K562 (cell line): Measurements from ENCODE around the gene OXLD1. TPM values are rescaled to one million over a fixed set of nuclear protein-coding genes. Genes with fewer than 3 reads are reported as not detected.

Source experiments
- ATF1 ChIP-seq, 2 experiments: fragments of 450-650 bp in 1 of 2; IDR thresholded peaks; 2 replicates each; pipeline ENCODE4 v1.6.1; 2016; ENCODE audit warnings: missing compliant biosample characterization in 1 of 2, missing genetic modification characterization in 1 of 2
- BCL6 ChIP-seq: fragments of 250-450 bp; sonication (Bioruptor Pico); IDR thresholded peaks from 2 replicates; pipeline ENCODE4 v1.4.0; 2020
- ELF2 ChIP-seq: fragments of 250-450 bp; sonication (Bioruptor Pico); IDR thresholded peaks from 2 replicates; pipeline ENCODE4 v1.5.0; 2021; ENCODE audit warnings: mild to moderate bottlenecking
- HDAC1 ChIP-seq, 2 experiments: fragments of 450-650 bp; IDR thresholded peaks; 2 replicates each; pipeline ENCODE4 v1.6.1; 2016 to 2017; ENCODE audit warnings: inconsistent platforms in 1 of 2, mild to moderate bottlenecking in 1 of 2, moderate library complexity in 1 of 2
- NR2C2 ChIP-seq, 2 experiments: fragments of 200-800 bp in 1 of 2; sonication (Bioruptor generic) in 1 of 2; sonication (generic) in 1 of 2; formaldehyde crosslinking in 1 of 2; IDR thresholded peaks; 2 replicates each; pipeline versions ENCODE4 v1.6.1 to v1.8.0; 2016 to 2022; ENCODE audit warnings: mild to moderate bottlenecking in 1 of 2, missing compliant biosample characterization in 1 of 2, missing genetic modification characterization in 1 of 2, missing genetic modification reagents in 1 of 2
- RBM22 ChIP-seq: fragments of 200-400 bp; formaldehyde crosslinking; IDR thresholded peaks from 2 replicates; pipeline ENCODE4 v1.6.1; 2018; ENCODE audit warnings: low read length, low read depth; ENCODE audit not compliant: poor library complexity, severe bottlenecking
- STAT5A ChIP-seq: IDR thresholded peaks from 2 replicates; pipeline ENCODE4 v1.6.1; 2012; ENCODE audit warnings: low read length, inconsistent platforms, borderline replicate concordance
- XRCC3 ChIP-seq: fragments of 450-650 bp; IDR thresholded peaks from 2 replicates; pipeline ENCODE4 v1.6.1; 2017; ENCODE audit warnings: mild to moderate bottlenecking, moderate library complexity
- ZNF12 ChIP-seq: sonication (generic); formaldehyde crosslinking; IDR thresholded peaks from 2 replicates; pipeline ENCODE4 v1.4.0; 2020; ENCODE audit warnings: mild to moderate bottlenecking, missing genetic modification reagents
- ZNF263 ChIP-seq: sonication (generic); formaldehyde crosslinking; IDR thresholded peaks from 2 replicates; pipeline ENCODE4 v1.8.0; 2022; ENCODE audit warnings: mild to moderate bottlenecking, missing genetic modification reagents, borderline replicate concordance
- ZNF282 ChIP-seq: sonication (generic); formaldehyde crosslinking; IDR thresholded peaks from 2 replicates; pipeline ENCODE4 v1.8.1; 2023; ENCODE audit warnings: missing genetic modification reagents
- ZNF699 ChIP-seq: fragments of 250-450 bp; sonication (Bioruptor Pico); IDR thresholded peaks from 2 replicates; pipeline ENCODE4 v1.8.0; 2021; ENCODE audit warnings: mild to moderate bottlenecking, moderate library complexity; ENCODE audit not compliant: insufficient replicate concordance
- ZNF76 ChIP-seq: fragments of 250-450 bp; sonication (Bioruptor Pico); IDR thresholded peaks from 2 replicates; pipeline ENCODE4 v1.4.0; 2020; ENCODE audit warnings: mild to moderate bottlenecking, moderate library complexity, borderline replicate concordance
- ZNF780A ChIP-seq: fragments of 250-450 bp; sonication (Bioruptor Pico); IDR thresholded peaks from 2 replicates; pipeline ENCODE4 v1.5.0; 2021; ENCODE audit warnings: mild to moderate bottlenecking
- polyA plus RNA-seq, 8 experiments: library from polyadenylated mRNA; depleted of rRNA in 4 of 8; stranded (reverse) in 5 of 8; unstranded in 3 of 8; fragments of >200 nt; fragmentation: Nextera tagmentation in 2 of 8; fragmentation: Illumina TruSeq in 1 of 8; extraction: Ambion mirVana in 2 of 8; extraction: Trizol in 1 of 8; gene quantifications; 2 replicates each; pipeline versions ENCODE4 v1.2.1 to v1.2.3, GENCODE V29; 2011 to 2014; ENCODE audit warnings: inconsistent platforms in 1 of 8, missing spikeins in 1 of 8
- total RNA-seq, 7 experiments: library from RNA; depleted of rRNA in 6 of 7; stranded (reverse); fragments of >200 nt in 6 of 7; fragmentation: Illumina TruSeq in 2 of 7; extraction: Trizol in 2 of 7; gene quantifications; 2 replicates each; pipeline versions ENCODE4 v1.2.1 to v1.2.3, GENCODE V29; 2011 to 2021; ENCODE audit warnings: low replicate concordance in 1 of 7
- TF ChIP-seq, protein P1 (sequence below): fragments of 250-450 bp; sonication (Bioruptor Pico); IDR thresholded peaks from 2 replicates; pipeline ENCODE4 v1.5.1; 2021; ENCODE audit warnings: mild to moderate bottlenecking
- TF ChIP-seq, protein P2 (sequence below): sonication (generic); formaldehyde crosslinking; IDR thresholded peaks from 2 replicates; pipeline ENCODE4 v1.8.0; 2022; ENCODE audit warnings: missing genetic modification reagents, mild to moderate bottlenecking, moderate library complexity, borderline replicate concordance
- TF ChIP-seq, protein P3 (sequence below), 2 experiments: fragments of 450-650 bp in 1 of 2; sonication (generic) in 1 of 2; formaldehyde crosslinking; conservative IDR thresholded peaks; 2 replicates each; pipeline versions ENCODE4 v1.4.0 to v1.8.1; 2020 to 2022; ENCODE audit warnings: mild to moderate bottlenecking in 1 of 2, missing genetic modification reagents in 1 of 2
- TF ChIP-seq, protein P4 (sequence below): fragments of 450-650 bp; formaldehyde crosslinking; conservative IDR thresholded peaks from 2 replicates; pipeline ENCODE4 v1.4.0; 2022; ENCODE audit warnings: mild to moderate bottlenecking, missing genetic modification characterization
- TF ChIP-seq, protein P5 (sequence below): sonication (generic); formaldehyde crosslinking; IDR thresholded peaks from 2 replicates; pipeline ENCODE4 v1.8.1; 2023; ENCODE audit warnings: mild to moderate bottlenecking, missing genetic modification reagents, moderate library complexity
- TF ChIP-seq, protein P6 (sequence below), 2 experiments: fragments of 250-450 bp in 1 of 2; fragments of 450-650 bp in 1 of 2; sonication (Bioruptor Pico) in 1 of 2; IDR thresholded peaks; 2 replicates each; pipeline versions ENCODE4 v1.6.1 to v1.8.0; 2016 to 2021; ENCODE audit warnings: mild to moderate bottlenecking in 2 of 2, moderate library complexity in 2 of 2, missing compliant biosample characterization in 1 of 2, missing genetic modification characterization in 1 of 2

Gene OXLD1
- total and polyA plus RNA-seq, 9 of the 15 experiments (the other 6 are each of a cell fraction or from before 2014, with no cell fraction given): 4.4 to 115 (median 29.3) TPM

DNA sequence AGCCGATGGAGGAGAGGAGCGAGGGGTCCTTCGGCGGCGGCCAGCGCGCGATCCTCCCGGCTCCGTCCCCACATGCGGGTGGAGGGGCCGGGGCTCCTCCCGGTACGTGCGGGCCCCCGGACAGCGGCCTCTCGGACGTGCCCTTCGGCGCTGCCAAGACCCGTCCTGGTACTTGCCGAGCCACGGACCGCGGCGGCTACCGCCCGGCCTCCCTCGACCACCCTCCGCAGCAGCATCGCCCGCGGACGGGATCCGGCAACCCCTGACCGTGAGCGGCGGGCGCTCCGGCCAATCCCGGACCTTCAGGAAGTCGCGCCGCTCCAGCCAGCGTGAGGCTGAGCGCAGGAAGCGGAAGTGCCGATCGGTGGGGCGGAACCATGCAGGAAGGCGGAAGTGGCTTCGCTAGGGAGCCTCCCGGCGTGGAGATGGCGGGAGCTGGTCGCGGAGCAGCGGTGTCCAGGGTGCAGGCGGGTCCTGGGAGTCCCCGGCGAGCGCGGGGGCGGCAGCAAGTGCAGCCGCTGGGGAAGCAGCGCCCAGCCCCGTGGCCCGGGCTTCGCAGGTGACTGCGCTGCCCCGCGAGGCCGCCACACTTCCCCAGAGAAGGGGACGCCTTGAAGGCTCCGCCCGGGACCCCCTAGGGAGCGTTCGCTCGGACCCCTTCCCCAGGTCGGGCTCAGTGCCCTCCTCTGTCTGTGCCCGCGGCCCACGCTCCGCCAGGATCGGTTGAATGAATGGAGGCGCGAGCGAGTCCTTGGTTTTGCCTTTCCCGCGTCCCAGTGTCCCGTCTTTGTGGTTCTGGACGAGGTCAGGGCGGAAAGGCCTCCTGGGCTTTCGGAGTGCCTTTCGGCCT lies at the start of gene OXLD1, which contains the start of gene CCDC137 (continued):
- TF ChIP-seq, protein P1, sequence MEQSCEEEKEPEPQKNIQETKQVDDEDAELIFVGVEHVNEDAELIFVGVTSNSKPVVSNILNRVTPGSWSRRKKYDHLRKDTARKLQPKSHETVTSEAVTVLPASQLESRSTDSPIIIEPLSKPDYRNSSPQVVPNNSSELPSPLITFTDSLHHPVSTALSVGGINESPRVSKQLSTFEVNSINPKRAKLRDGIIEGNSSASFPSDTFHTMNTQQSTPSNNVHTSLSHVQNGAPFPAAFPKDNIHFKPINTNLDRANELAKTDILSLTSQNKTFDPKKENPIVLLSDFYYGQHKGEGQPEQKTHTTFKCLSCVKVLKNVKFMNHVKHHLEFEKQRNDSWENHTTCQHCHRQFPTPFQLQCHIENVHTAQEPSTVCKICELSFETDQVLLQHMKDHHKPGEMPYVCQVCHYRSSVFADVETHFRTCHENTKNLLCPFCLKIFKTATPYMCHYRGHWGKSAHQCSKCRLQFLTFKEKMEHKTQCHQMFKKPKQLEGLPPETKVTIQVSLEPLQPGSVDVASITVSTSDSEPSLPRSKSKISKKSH (CRISPR knock-in tag): no peak
- no peak for TF ChIP-seq ZNF282 (CRISPR knock-in tag)
- TF ChIP-seq RBM22: no peak
- TF ChIP-seq ZNF76 (CRISPR knock-in tag): no peak
- TF ChIP-seq, protein P2, sequence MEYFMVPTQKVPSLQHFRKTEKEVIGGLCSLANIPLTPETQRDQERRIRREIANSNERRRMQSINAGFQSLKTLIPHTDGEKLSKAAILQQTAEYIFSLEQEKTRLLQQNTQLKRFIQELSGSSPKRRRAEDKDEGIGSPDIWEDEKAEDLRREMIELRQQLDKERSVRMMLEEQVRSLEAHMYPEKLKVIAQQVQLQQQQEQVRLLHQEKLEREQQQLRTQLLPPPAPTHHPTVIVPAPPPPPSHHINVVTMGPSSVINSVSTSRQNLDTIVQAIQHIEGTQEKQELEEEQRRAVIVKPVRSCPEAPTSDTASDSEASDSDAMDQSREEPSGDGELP: peak; percentile 55; the same call in 1 of the 2 replicates
- no peak for TF ChIP-seq STAT5A
- TF ChIP-seq, protein P3, sequence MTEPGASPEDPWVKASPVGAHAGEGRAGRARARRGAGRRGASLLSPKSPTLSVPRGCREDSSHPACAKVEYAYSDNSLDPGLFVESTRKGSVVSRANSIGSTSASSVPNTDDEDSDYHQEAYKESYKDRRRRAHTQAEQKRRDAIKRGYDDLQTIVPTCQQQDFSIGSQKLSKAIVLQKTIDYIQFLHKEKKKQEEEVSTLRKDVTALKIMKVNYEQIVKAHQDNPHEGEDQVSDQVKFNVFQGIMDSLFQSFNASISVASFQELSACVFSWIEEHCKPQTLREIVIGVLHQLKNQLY (CRISPR knock-in tag; conservative IDR thresholded peaks at IDR 0.05): no peak
- TF ChIP-seq ELF2 (CRISPR knock-in tag): peak; percentile 98
- no peak for TF ChIP-seq ZNF12
- no peak for TF ChIP-seq BCL6 (CRISPR knock-in tag)
- no peak for TF ChIP-seq NR2C2 (CRISPR knock-in tag; IDR thresholded peaks at IDR 0.05)
- peak; percentile 92 for TF ChIP-seq NR2C2 (tag; IDR thresholded peaks at IDR 0.05)
- TF ChIP-seq HDAC1 (IDR thresholded peaks at IDR 0.05): peak in 1 of 2 experiments; percentile 97; a peak in 2 of 4 replicates
- TF ChIP-seq, protein P4, sequence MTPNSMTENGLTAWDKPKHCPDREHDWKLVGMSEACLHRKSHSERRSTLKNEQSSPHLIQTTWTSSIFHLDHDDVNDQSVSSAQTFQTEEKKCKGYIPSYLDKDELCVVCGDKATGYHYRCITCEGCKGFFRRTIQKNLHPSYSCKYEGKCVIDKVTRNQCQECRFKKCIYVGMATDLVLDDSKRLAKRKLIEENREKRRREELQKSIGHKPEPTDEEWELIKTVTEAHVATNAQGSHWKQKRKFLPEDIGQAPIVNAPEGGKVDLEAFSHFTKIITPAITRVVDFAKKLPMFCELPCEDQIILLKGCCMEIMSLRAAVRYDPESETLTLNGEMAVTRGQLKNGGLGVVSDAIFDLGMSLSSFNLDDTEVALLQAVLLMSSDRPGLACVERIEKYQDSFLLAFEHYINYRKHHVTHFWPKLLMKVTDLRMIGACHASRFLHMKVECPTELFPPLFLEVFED: no peak
- TF ChIP-seq ATF1 (CRISPR knock-in tag; IDR thresholded peaks at IDR 0.05): no peak
- TF ChIP-seq ATF1 (tag; IDR thresholded peaks at IDR 0.05): peak; percentile 53
- TF ChIP-seq ZNF699: no peak
- TF ChIP-seq ZNF780A (CRISPR knock-in tag): no peak
- no peak for TF ChIP-seq XRCC3
- TF ChIP-seq ZNF263 (CRISPR knock-in tag): peak; percentile 37; the same call in 1 of the 2 replicates
- TF ChIP-seq, protein P5, sequence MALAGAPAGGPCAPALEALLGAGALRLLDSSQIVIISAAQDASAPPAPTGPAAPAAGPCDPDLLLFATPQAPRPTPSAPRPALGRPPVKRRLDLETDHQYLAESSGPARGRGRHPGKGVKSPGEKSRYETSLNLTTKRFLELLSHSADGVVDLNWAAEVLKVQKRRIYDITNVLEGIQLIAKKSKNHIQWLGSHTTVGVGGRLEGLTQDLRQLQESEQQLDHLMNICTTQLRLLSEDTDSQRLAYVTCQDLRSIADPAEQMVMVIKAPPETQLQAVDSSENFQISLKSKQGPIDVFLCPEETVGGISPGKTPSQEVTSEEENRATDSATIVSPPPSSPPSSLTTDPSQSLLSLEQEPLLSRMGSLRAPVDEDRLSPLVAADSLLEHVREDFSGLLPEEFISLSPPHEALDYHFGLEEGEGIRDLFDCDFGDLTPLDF (CRISPR knock-in tag): no peak; the same call in 1 of the 2 replicates
- TF ChIP-seq, protein P6, sequence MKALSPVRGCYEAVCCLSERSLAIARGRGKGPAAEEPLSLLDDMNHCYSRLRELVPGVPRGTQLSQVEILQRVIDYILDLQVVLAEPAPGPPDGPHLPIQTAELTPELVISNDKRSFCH (CRISPR knock-in tag; IDR thresholded peaks at IDR 0.05): no peak
- TF ChIP-seq, protein P6 (tag; IDR thresholded peaks at IDR 0.05): no peak
